Large intestine (tissue), 1 donor: Measurements from ENCODE around the gene MOGAT3. TPM values are rescaled to one million over a fixed set of nuclear protein-coding genes. Genes with fewer than 3 reads are reported as not detected.

Experiments
- polyA plus RNA-seq: library from polyadenylated mRNA; unstranded; fragments of 120-200 nt; gene quantifications from one replicate; pipeline ENCODE4 v1.2.1, GENCODE V29; 2013

The MOGAT3 gene
- polyA plus RNA-seq, 1 donor: 72.1 TPM

Other genes with a start within 250 kb of the MOGAT3 start
- gene MUC12, start 231.5 kb downstream of the MOGAT3 start, polyA plus RNA-seq: 3.3 TPM
- 139 TPM for gene MUC17, start 181.0 kb downstream of the MOGAT3 start, polyA plus RNA-seq
- gene TRIM56, start 115.6 kb downstream of the MOGAT3 start, polyA plus RNA-seq: 25.6 TPM
- 1.7 TPM for gene SERPINE1, start 73.9 kb downstream of the MOGAT3 start, polyA plus RNA-seq
- gene AP1S1, start 46.6 kb downstream of the MOGAT3 start, polyA plus RNA-seq: 56.4 TPM
- gene VGF, start 35.5 kb downstream of the MOGAT3 start, polyA plus RNA-seq: 0.51 TPM
- 0.21 TPM for gene NAT16, start 20.7 kb downstream of the MOGAT3 start, polyA plus RNA-seq
- gene PLOD3, start 16.5 kb upstream of the MOGAT3 start, polyA plus RNA-seq: 52.4 TPM
- 60.9 TPM for gene ZNHIT1, start 17.1 kb upstream of the MOGAT3 start, polyA plus RNA-seq
- 115 TPM for gene CLDN15, start 36.8 kb upstream of the MOGAT3 start, polyA plus RNA-seq
- 142 TPM for gene FIS1, start 44.0 kb upstream of the MOGAT3 start, polyA plus RNA-seq
- gene IFT22, start 120.8 kb upstream of the MOGAT3 start, polyA plus RNA-seq: 21.6 TPM
- gene COL26A1, start 161.8 kb upstream of the MOGAT3 start, polyA plus RNA-seq: 1.0 TPM